ENCODE results near the gene GAREM1.

The GAREM1 gene

GRCh38 chr18:32391126-32391525 is 79.6 kb downstream of the GAREM1 start:
- Histone ChIP-seq H3K27ac (ENCODE audit: low read depth, low read length) (no peak overlapping the region), H3K4ac (ENCODE audit: low read depth, low read length) (no peak overlapping the region), H3K23ac (ENCODE audit: low read length) (no peak overlapping the region), H3K79me1 (ENCODE audit: low read length) (no peaks in the 10 kb centered on the region), H4K8ac (ENCODE audit: low read depth, low read length) (no peak overlapping the region), H3K4me1 (ENCODE audit: control insufficient read depth, low read depth, low read length) (no peaks in the 10 kb centered on the region), H3K18ac (ENCODE audit: low read length) (no peak overlapping the region), H3K79me2 (ENCODE audit: control insufficient read depth, insufficient read depth, low read length) (no peaks in the 10 kb centered on the region), H3K4me3 (ENCODE audit: low read length) (no peak overlapping the region), H3K27me3 (ENCODE audit: insufficient read depth, low read length, poor library complexity) (no peaks in the 10 kb centered on the region), H2AK5ac (ENCODE audit: low read length) (no peak overlapping the region), H2BK15ac (replicated peaks; ENCODE audit: low read depth) (no peak overlapping the region), H3K36me3 (ENCODE audit: control insufficient read depth, insufficient read depth, low read length) (no peaks in the 10 kb centered on the region), H3K4me2 (ENCODE audit: low read length) (no peak overlapping the region), H2BK120ac (ENCODE audit: low read depth, low read length) (no peak overlapping the region), H2BK5ac (ENCODE audit: low read length) (no peak overlapping the region), H4K5ac (ENCODE audit: low read length) (no peak overlapping the region), H3K56ac (ENCODE audit: low read length) (no peak overlapping the region), H3K9ac (ENCODE audit: low read length) (no peak overlapping the region)
- DNase-seq = no peak
- WGBS (ENCODE audit: extremely low coverage, insufficient coverage, low lambda C conversion rate) = no CpG with 5 or more reads among the region's 7 CpGs

GRCh38 chr18:32389858-32390257 is 80.8 kb downstream of the GAREM1 start:
- no peak overlapping the region for H4K8ac ChIP-seq (ENCODE audit: low read depth, low read length)
- H3K27me3 ChIP-seq (ENCODE audit: insufficient read depth, low read length, poor library complexity) = no peaks in the 10 kb centered on the region
- H3K36me3 ChIP-seq (ENCODE audit: control insufficient read depth, insufficient read depth, low read length) = no peaks in the 10 kb centered on the region
- no peak overlapping the region for H3K27ac ChIP-seq (ENCODE audit: low read depth, low read length)
- H2BK120ac ChIP-seq (ENCODE audit: low read depth, low read length) = no peak overlapping the region
- H3K4ac ChIP-seq (ENCODE audit: low read depth, low read length) = no peak overlapping the region
- H3K56ac ChIP-seq (ENCODE audit: low read length) = no peak overlapping the region
- H3K23ac ChIP-seq (ENCODE audit: low read length) = no peak overlapping the region
- H2BK15ac ChIP-seq (replicated peaks; ENCODE audit: low read depth) = no peak overlapping the region
- H3K18ac ChIP-seq (ENCODE audit: low read length) = no peak overlapping the region
- no peak for DNase-seq
- H3K79me1 ChIP-seq (ENCODE audit: low read length) = no peaks in the 10 kb centered on the region
- H2BK5ac ChIP-seq (ENCODE audit: low read length) = no peak overlapping the region
- H4K5ac ChIP-seq (ENCODE audit: low read length) = no peak overlapping the region
- H3K4me1 ChIP-seq (ENCODE audit: control insufficient read depth, low read depth, low read length) = no peaks in the 10 kb centered on the region
- no peak overlapping the region for H3K9ac ChIP-seq (ENCODE audit: low read length)
- no peak overlapping the region for H3K4me3 ChIP-seq (ENCODE audit: low read length)
- no peak overlapping the region for H3K4me2 ChIP-seq (ENCODE audit: low read length)
- H2AK5ac ChIP-seq (ENCODE audit: low read length) = no peak overlapping the region
- no peaks in the 10 kb centered on the region for H3K79me2 ChIP-seq (ENCODE audit: control insufficient read depth, insufficient read depth, low read length)
- WGBS (ENCODE audit: extremely low coverage, insufficient coverage, low lambda C conversion rate) = no CpG with 5 or more reads among the region's 4 CpGs

- H3K27ac ChIP-seq (ENCODE audit: low read depth, low read length) = no peak overlapping the region
- H3K27me3 ChIP-seq (ENCODE audit: insufficient read depth, low read length, poor library complexity) = no peaks in the 10 kb centered on the region
- no peak overlapping the region for H4K8ac ChIP-seq (ENCODE audit: low read depth, low read length)
- H4K5ac ChIP-seq (ENCODE audit: low read length) = no peak overlapping the region
- no peak overlapping the region for H2BK120ac ChIP-seq (ENCODE audit: low read depth, low read length)
- H3K79me1 ChIP-seq (ENCODE audit: low read length) = no peaks in the 10 kb centered on the region
- no CpG with 5 or more reads among the region's 1 CpG for WGBS (ENCODE audit: extremely low coverage, insufficient coverage, low lambda C conversion rate)
- no peak overlapping the region for H3K4me2 ChIP-seq (ENCODE audit: low read length)
- H3K79me2 ChIP-seq (ENCODE audit: control insufficient read depth, insufficient read depth, low read length) = no peaks in the 10 kb centered on the region
- no peak overlapping the region for H2AK5ac ChIP-seq (ENCODE audit: low read length)
- no peak overlapping the region for H2BK5ac ChIP-seq (ENCODE audit: low read length)
- H3K56ac ChIP-seq (ENCODE audit: low read length) = no peak overlapping the region
- no peak overlapping the region for H2BK15ac ChIP-seq (replicated peaks; ENCODE audit: low read depth)
- H3K4ac ChIP-seq (ENCODE audit: low read depth, low read length) = no peak overlapping the region
- no peaks in the 10 kb centered on the region for H3K4me1 ChIP-seq (ENCODE audit: control insufficient read depth, low read depth, low read length)
- DNase-seq = no peak
- no peak overlapping the region for H3K4me3 ChIP-seq (ENCODE audit: low read length)
- no peak overlapping the region for H3K18ac ChIP-seq (ENCODE audit: low read length)
- no peak overlapping the region for H3K9ac ChIP-seq (ENCODE audit: low read length)
- no peak overlapping the region for H3K23ac ChIP-seq (ENCODE audit: low read length)
- no peaks in the 10 kb centered on the region for H3K36me3 ChIP-seq (ENCODE audit: control insufficient read depth, insufficient read depth, low read length)
Measured at GRCh38 chr18:32389191-32389590, 81.5 kb downstream of the GAREM1 start.

GRCh38 chr18:32386471-32386870 is 84.2 kb downstream of the GAREM1 start:
- H3K4me1 ChIP-seq (ENCODE audit: control insufficient read depth, low read depth, low read length) = no peaks in the 10 kb centered on the region
- H3K4ac ChIP-seq (ENCODE audit: low read depth, low read length) = no peak overlapping the region
- H2BK120ac ChIP-seq (ENCODE audit: low read depth, low read length) = no peak overlapping the region
- no peaks in the 10 kb centered on the region for H3K36me3 ChIP-seq (ENCODE audit: control insufficient read depth, insufficient read depth, low read length)
- no peak overlapping the region for H3K4me2 ChIP-seq (ENCODE audit: low read length)
- H3K9ac ChIP-seq (ENCODE audit: low read length) = no peak overlapping the region
- H3K27me3 ChIP-seq (ENCODE audit: insufficient read depth, low read length, poor library complexity) = no peaks in the 10 kb centered on the region
- H3K27ac ChIP-seq (ENCODE audit: low read depth, low read length) = no peak overlapping the region
- H3K79me1 ChIP-seq (ENCODE audit: low read length) = no peaks in the 10 kb centered on the region
- no peak overlapping the region for H3K56ac ChIP-seq (ENCODE audit: low read length)
- H4K5ac ChIP-seq (ENCODE audit: low read length) = no peak overlapping the region
- H3K23ac ChIP-seq (ENCODE audit: low read length) = no peak overlapping the region
- H2AK5ac ChIP-seq (ENCODE audit: low read length) = no peak overlapping the region
- H3K4me3 ChIP-seq (ENCODE audit: low read length) = no peak overlapping the region
- no peak for DNase-seq
- H3K18ac ChIP-seq (ENCODE audit: low read length) = no peak overlapping the region
- H3K79me2 ChIP-seq (ENCODE audit: control insufficient read depth, insufficient read depth, low read length) = no peaks in the 10 kb centered on the region
- H2BK5ac ChIP-seq (ENCODE audit: low read length) = no peak overlapping the region
- H2BK15ac ChIP-seq (replicated peaks; ENCODE audit: low read depth) = no peak overlapping the region
- H4K8ac ChIP-seq (ENCODE audit: low read depth, low read length) = no peak overlapping the region
- no CpG with 5 or more reads among the region's 5 CpGs for WGBS (ENCODE audit: extremely low coverage, insufficient coverage, low lambda C conversion rate)

- Histone ChIP-seq H4K5ac (ENCODE audit: low read length) (no peak overlapping the region), H4K8ac (ENCODE audit: low read depth, low read length) (no peak overlapping the region), H2BK15ac (replicated peaks; ENCODE audit: low read depth) (no peak overlapping the region), H3K9ac (ENCODE audit: low read length) (no peak overlapping the region), H3K56ac (ENCODE audit: low read length) (no peak overlapping the region), H2BK120ac (ENCODE audit: low read depth, low read length) (no peak overlapping the region), H3K4me1 (ENCODE audit: control insufficient read depth, low read depth, low read length) (no peaks in the 10 kb centered on the region), H3K4me3 (ENCODE audit: low read length) (no peak overlapping the region), H2BK5ac (ENCODE audit: low read length) (no peak overlapping the region), H3K4ac (ENCODE audit: low read depth, low read length) (no peak overlapping the region), H3K23ac (ENCODE audit: low read length) (no peak overlapping the region), H3K27ac (ENCODE audit: low read depth, low read length) (no peak overlapping the region), H3K27me3 (ENCODE audit: insufficient read depth, low read length, poor library complexity) (no peaks in the 10 kb centered on the region), H3K36me3 (ENCODE audit: control insufficient read depth, insufficient read depth, low read length) (no peaks in the 10 kb centered on the region), H3K79me1 (ENCODE audit: low read length) (no peaks in the 10 kb centered on the region), H3K18ac (ENCODE audit: low read length) (no peak overlapping the region), H2AK5ac (ENCODE audit: low read length) (no peak overlapping the region), H3K4me2 (ENCODE audit: low read length) (no peak overlapping the region), H3K79me2 (ENCODE audit: control insufficient read depth, insufficient read depth, low read length) (no peaks in the 10 kb centered on the region)
- DNase-seq = no peak
- no CpG with 5 or more reads among the region's 4 CpGs for WGBS (ENCODE audit: extremely low coverage, insufficient coverage, low lambda C conversion rate)
Measured at GRCh38 chr18:32383050-32383819, 87.4 kb downstream of the GAREM1 start.

GRCh38 chr18:32381761-32382160 is 88.9 kb downstream of the GAREM1 start:
- Histone ChIP-seq H2BK120ac (ENCODE audit: low read depth, low read length) (no peak overlapping the region), H2AK5ac (ENCODE audit: low read length) (no peak overlapping the region), H3K9ac (ENCODE audit: low read length) (no peak overlapping the region), H3K79me1 (ENCODE audit: low read length) (no peaks in the 10 kb centered on the region), H3K56ac (ENCODE audit: low read length) (no peak overlapping the region), H3K79me2 (ENCODE audit: control insufficient read depth, insufficient read depth, low read length) (no peaks in the 10 kb centered on the region), H3K4me2 (ENCODE audit: low read length) (no peak overlapping the region), H4K5ac (ENCODE audit: low read length) (no peak overlapping the region), H3K4me1 (ENCODE audit: control insufficient read depth, low read depth, low read length) (no peaks in the 10 kb centered on the region), H3K27me3 (ENCODE audit: insufficient read depth, low read length, poor library complexity) (no peaks in the 10 kb centered on the region), H3K4ac (ENCODE audit: low read depth, low read length) (no peak overlapping the region), H3K4me3 (ENCODE audit: low read length) (no peak overlapping the region), H3K18ac (ENCODE audit: low read length) (no peak overlapping the region), H2BK15ac (replicated peaks; ENCODE audit: low read depth) (no peak overlapping the region), H3K23ac (ENCODE audit: low read length) (no peak overlapping the region), H3K36me3 (ENCODE audit: control insufficient read depth, insufficient read depth, low read length) (no peaks in the 10 kb centered on the region), H3K27ac (ENCODE audit: low read depth, low read length) (no peak overlapping the region), H4K8ac (ENCODE audit: low read depth, low read length) (no peak overlapping the region), H2BK5ac (ENCODE audit: low read length) (no peak overlapping the region)
- WGBS (ENCODE audit: extremely low coverage, insufficient coverage, low lambda C conversion rate) = no CpG with 5 or more reads among the region's 2 CpGs
- no peak for DNase-seq
